DMS114 treated with DMSO at 0.1 percent for 48 hours (cell line): ENCODE measurements around the gene PRDM16.

Experiments
- DNase-seq: peaks from one replicate; lab custom pipeline; 2025; ENCODE audit not compliant: unreplicated experiment; lab: John Stamatoyannopoulos, UW

The PRDM16 gene

GRCh38 chr1:3176028-3176427 is 107.0 kb downstream of the PRDM16 start:
- no peak for DNase-seq

- no peak for DNase-seq
These were observed 107.8 kb downstream of the PRDM16 start for GRCh38 chr1:3176820-3177219.

GRCh38 chr1:3178279-3178678 is 109.3 kb downstream of the PRDM16 start:
- DNase-seq = no peak

- DNase-seq = no peak
These were observed 110.5 kb downstream of the PRDM16 start for GRCh38 chr1:3179471-3179870.

GRCh38 chr1:3180915-3181314 is 111.9 kb downstream of the PRDM16 start:
- no peak for DNase-seq

- DNase-seq = no peak
These were observed 113.0 kb downstream of the PRDM16 start for GRCh38 chr1:3181956-3182355.

- DNase-seq = no peak
These were observed 114.4 kb downstream of the PRDM16 start for GRCh38 chr1:3183411-3183810.

- DNase-seq = no peak
These were observed 114.8 kb downstream of the PRDM16 start for GRCh38 chr1:3183813-3184212.

- no peak for DNase-seq
These were observed 115.7 kb downstream of the PRDM16 start for GRCh38 chr1:3184666-3185065.

GRCh38 chr1:3185896-3186525 is 117.0 kb downstream of the PRDM16 start:
- DNase-seq = no peak

GRCh38 chr1:3186526-3186921 is 117.5 kb downstream of the PRDM16 start:
- no peak for DNase-seq

- no peak for DNase-seq
These were observed 118.6 kb downstream of the PRDM16 start for GRCh38 chr1:3187415-3188149.

- no peak for DNase-seq
These were observed 119.4 kb downstream of the PRDM16 start for GRCh38 chr1:3188150-3188971.

GRCh38 chr1:3190256-3191041 is 121.4 kb downstream of the PRDM16 start:
- no peak for DNase-seq

- DNase-seq = no peak
These were observed 123.4 kb downstream of the PRDM16 start for GRCh38 chr1:3192361-3192760.

GRCh38 chr1:3192825-3193224 is 123.8 kb downstream of the PRDM16 start:
- DNase-seq = no peak

- no peak for DNase-seq
These were observed 124.8 kb downstream of the PRDM16 start for GRCh38 chr1:3193811-3194210.

- DNase-seq = no peak
These were observed 125.9 kb downstream of the PRDM16 start for GRCh38 chr1:3194760-3195479.

GRCh38 chr1:3195480-3195815 is 126.4 kb downstream of the PRDM16 start:
- no peak for DNase-seq

GRCh38 chr1:3195966-3196515 is 127.0 kb downstream of the PRDM16 start:
- DNase-seq = no peak
